GM12878 (cell line): ENCODE measurements around the gene RPL10A. TPM values are rescaled to one million over a fixed set of nuclear protein-coding genes. Genes with fewer than 3 reads are reported as not detected.

Experiments used
- ATAC-seq: fragments of 200-7000 bp; cut with Tn5 transposase; 3 replicates; pipeline ENCODE4 v1.9.1; 2020; ENCODE audit warnings: mild to moderate bottlenecking, moderate library complexity
- BruUV-seq: library from RNA; stranded (reverse); fragments of 400-500 nt; replicated peaks from 2 replicates; lab custom pipeline; 2021; lab: Mats Ljungman, UMichigan
- CTCF ChIA-PET: fragments of 300-600 bp; sonication (Branson Sonifier 250); formaldehyde crosslinking; extraction: SDS; loops from one replicate; lab custom pipeline; 2021; ENCODE audit warnings: inconsistent platforms; lab: Yijun Ruan, JAX
- POLR2A ChIA-PET: fragments of 350-600 bp; formaldehyde crosslinking; extraction: SDS; loops from one replicate; lab custom pipeline; 2021; ENCODE audit warnings: inconsistent platforms; lab: Charles Lee
- RAD21 ChIA-PET: fragments of 300-600 bp; sonication (Branson Sonifier 250); formaldehyde crosslinking; loops from one replicate; lab custom pipeline; 2023; ENCODE audit warnings: antibody characterized with exemption; ENCODE audit not compliant: unreplicated experiment; lab: Charles Lee
- SMC1A ChIA-PET: fragments of 300-600 bp; sonication (Branson Sonifier 250); formaldehyde crosslinking; loops from one replicate; lab custom pipeline; 2023; ENCODE audit not compliant: unreplicated experiment, uncharacterized antibody; lab: Charles Lee
- DNase-seq: peaks from one replicate; pipeline ENCODE4 v3.0.0-alpha.2; 2011; ENCODE audit warnings: low read depth, low spot score
- FAIRE-seq: peaks from 3 replicates; lab custom pipeline; 2011; peaks lifted over from hg19 to GRCh38; lab: Jason Lieb, UNC
- H2AFZ ChIP-seq: 2 replicates; pipeline ENCODE4 v1.6.0; 2011; ENCODE audit warnings: low read depth, low read length, control low read depth; ENCODE audit not compliant: control insufficient read depth
- H3K27ac ChIP-seq: 2 replicates; pipeline ENCODE4 v1.5.1; 2011; ENCODE audit warnings: control low read depth; ENCODE audit not compliant: control insufficient read depth, insufficient read depth
- H3K27me3 ChIP-seq, 2 experiments: replicated peaks in 1 of 2; 2 replicates each; pipeline versions ENCODE4 v1.6.0 to v1.6.1; 2011; ENCODE audit warnings: low read length in 1 of 2; ENCODE audit not compliant: control insufficient read depth in 2 of 2, insufficient read depth in 2 of 2
- H3K36me3 ChIP-seq, 2 experiments: 2 replicates each; pipeline ENCODE4 v1.5.1; 2011; ENCODE audit warnings: low read length in 1 of 2; ENCODE audit not compliant: control insufficient read depth in 2 of 2, insufficient read depth in 2 of 2
- H3K4me1 ChIP-seq: 2 replicates; pipeline ENCODE4 v1.6.1; 2011; ENCODE audit warnings: mild to moderate bottlenecking, low read length, moderate library complexity, mixed read lengths; ENCODE audit not compliant: control insufficient read depth, insufficient read depth
- H3K4me2 ChIP-seq: 2 replicates; pipeline ENCODE4 v1.6.0; 2011; ENCODE audit warnings: control low read depth; ENCODE audit not compliant: control insufficient read depth, insufficient read depth
- H3K4me3 ChIP-seq: fragments of 200-600 bp; sonication (generic); 2 replicates; pipeline ENCODE4 v1.5.1; 2016
- H3K79me2 ChIP-seq: 2 replicates; pipeline ENCODE4 v1.6.0; 2011; ENCODE audit warnings: low read length; ENCODE audit not compliant: control insufficient read depth, insufficient read depth
- H3K9ac ChIP-seq: 2 replicates; pipeline ENCODE4 v1.8.0; 2011; ENCODE audit warnings: low read length, control low read depth, mixed read lengths; ENCODE audit not compliant: control insufficient read depth, insufficient read depth
- H3K9me3 ChIP-seq: replicated peaks from 3 replicates; pipeline ENCODE4 v1.5.1; 2011; ENCODE audit warnings: mild to moderate bottlenecking, low read length; ENCODE audit not compliant: control insufficient read depth, insufficient read depth
- H4K20me1 ChIP-seq: 2 replicates; pipeline ENCODE4 v1.6.0; 2011; ENCODE audit not compliant: control insufficient read depth, insufficient read depth
- CBFB ChIP-seq: IDR thresholded peaks from 2 replicates; pipeline ENCODE4 v1.6.1; 2016; ENCODE audit warnings: antibody characterized with exemption, low read depth
- FOXM1 ChIP-seq: IDR thresholded peaks from 2 replicates; pipeline ENCODE4 v1.6.1; 2012; ENCODE audit warnings: low read depth, mild to moderate bottlenecking, inconsistent platforms, low read length, moderate library complexity
- KLF5 ChIP-seq: fragments of 450-650 bp; IDR thresholded peaks from 2 replicates; pipeline ENCODE4 v1.6.1; 2014; ENCODE audit warnings: mild to moderate bottlenecking; ENCODE audit not compliant: partially characterized antibody
- MEF2A ChIP-seq: IDR thresholded peaks from 2 replicates; pipeline ENCODE4 v1.6.1; 2011; ENCODE audit warnings: low read depth, mild to moderate bottlenecking, low read length, moderate library complexity; ENCODE audit not compliant: insufficient read depth
- MLLT1 ChIP-seq: fragments of 450-650 bp; IDR thresholded peaks from 2 replicates; pipeline ENCODE4 v1.6.1; 2016; ENCODE audit warnings: mild to moderate bottlenecking
- NFIC ChIP-seq: IDR thresholded peaks from 2 replicates; pipeline ENCODE4 v1.6.1; 2012; ENCODE audit warnings: low read depth, mild to moderate bottlenecking, inconsistent platforms, low read length, moderate library complexity
- RFX5 ChIP-seq: IDR thresholded peaks from 2 replicates; pipeline ENCODE4 v1.6.1; 2011; ENCODE audit warnings: low read depth, low read length, improper control_type of control experiment
- TARDBP ChIP-seq: IDR thresholded peaks from 2 replicates; pipeline ENCODE4 v1.6.1; 2016; ENCODE audit warnings: borderline replicate concordance
- TCF3 ChIP-seq: IDR thresholded peaks from 2 replicates; pipeline ENCODE4 v1.6.1; 2012; ENCODE audit warnings: low read depth, mild to moderate bottlenecking, low read length, borderline replicate concordance; ENCODE audit not compliant: insufficient read depth
- ZBTB40 ChIP-seq: fragments of 450-650 bp; IDR thresholded peaks from 2 replicates; pipeline ENCODE4 v1.6.1; 2016; ENCODE audit warnings: mild to moderate bottlenecking, moderate library complexity, borderline replicate concordance
- WGBS: methylation state at CpG from one replicate; pipeline ENCODE4 v1.1.6; 2016; ENCODE audit warnings: low lambda C conversion rate; ENCODE audit not compliant: insufficient replicate concordance, insufficient coverage; ENCODE audit errors: missing lambda C conversion rate; 5-methylcytosine and 5-hydroxymethylcytosine counted together
- in situ Hi-C: fragments of 300-500 bp; cut with MboI; formaldehyde crosslinking; loops from 9 replicates; pipeline ENCODE4 v1.14.3; 2018; ENCODE audit warnings: mixed read lengths
- intact Hi-C: fragments of 100-400 bp; cut with micrococcal nuclease; formaldehyde crosslinking; loops from one replicate; pipeline ENCODE4 v1.14.2; 2022; ENCODE audit not compliant: unreplicated experiment
- polyA plus RNA-seq, 11 experiments: library from polyadenylated mRNA; depleted of rRNA in 4 of 11; unstranded in 6 of 11; stranded (reverse) in 5 of 11; fragments of >200 nt; fragmentation: Nextera tagmentation in 4 of 11; fragmentation: Illumina TruSeq in 1 of 11; extraction: Ambion mirVana in 4 of 11; extraction: Trizol in 1 of 11; gene quantifications; 1 replicate in 1 of 11; 2 replicates in 10 of 11; pipeline versions ENCODE4 v1.2.1 to v1.2.3, GENCODE V29; 2011 to 2016; ENCODE audit warnings: inconsistent platforms in 2 of 11, missing spikeins in 2 of 11, low read depth in 1 of 11
- total RNA-seq, 4 experiments: library from RNA; depleted of rRNA in 3 of 4; stranded (reverse); fragments of >200 nt in 3 of 4; fragmentation: Illumina TruSeq in 1 of 4; extraction: Trizol in 1 of 4; gene quantifications; 2 replicates each; pipeline versions ENCODE4 v1.2.1 to v1.2.3, GENCODE V29; 2013 to 2021
- TF ChIP-seq, protein P1 (sequence below): IDR thresholded peaks from 2 replicates; pipeline ENCODE4 v1.6.1; 2012; ENCODE audit warnings: low read depth, low read length, improper control_type of control experiment

Gene RPL10A
- total and polyA plus RNA-seq, 10 of the 15 experiments (the other 5 are each of a cell fraction or from before 2014, with no cell fraction given), result 833 to 4,029 (median 2,795) TPM

DNA sequence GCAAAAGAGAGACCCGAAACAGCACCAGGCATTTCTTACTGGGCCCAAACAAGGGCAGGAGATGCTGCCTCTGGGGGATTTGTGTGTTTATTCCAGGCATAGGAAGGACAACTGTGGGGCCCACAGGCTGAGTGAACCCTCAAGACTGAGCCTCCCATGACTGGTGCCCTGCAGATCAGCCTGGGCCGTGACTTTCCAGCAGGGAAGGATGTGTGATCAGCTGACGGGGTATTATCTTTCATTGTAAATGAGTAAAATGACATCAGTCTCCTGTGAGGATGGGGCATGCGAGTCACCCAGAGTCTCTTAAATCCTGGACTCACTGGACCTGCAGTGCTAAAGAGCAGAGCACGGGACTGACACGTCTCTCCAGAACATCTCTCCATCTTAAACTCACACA is 32.6 kb downstream of the RPL10A start:
- ChIA-PET RAD21 (no interaction called here), POLR2A (no interaction called here), SMC1A (no interaction called here), CTCF (no interaction called here)
- Histone ChIP-seq H3K27me3 (peaks cover 2 to 14% of the 10 kb centered on the region in 2 experiments), H3K79me2 (no peaks in the 10 kb centered on the region), H3K36me3 (no peaks in the 10 kb centered on the region), H3K9ac (no peak overlapping the region), H3K4me1 (no peaks in the 10 kb centered on the region; the same call in 1 of the 2 replicates), H3K4me3 (no peak overlapping the region), H3K9me3 (no peaks in the 10 kb centered on the region), H4K20me1 (no peaks in the 10 kb centered on the region), H3K4me2 (no peak overlapping the region), H3K27ac (no peak overlapping the region), H2AFZ (no peak overlapping the region)
- no peak for TF ChIP-seq FOXM1
- intact Hi-C loops, result no loop called here
- 29% methylated on average over 6 of the region's 6 CpGs for WGBS
- no peak for ATAC-seq
- no peak for FAIRE-seq
- DNase-seq, result no peak
- no TSS peak for BruUV-seq
- in situ Hi-C loops, result no loop called here

DNA sequence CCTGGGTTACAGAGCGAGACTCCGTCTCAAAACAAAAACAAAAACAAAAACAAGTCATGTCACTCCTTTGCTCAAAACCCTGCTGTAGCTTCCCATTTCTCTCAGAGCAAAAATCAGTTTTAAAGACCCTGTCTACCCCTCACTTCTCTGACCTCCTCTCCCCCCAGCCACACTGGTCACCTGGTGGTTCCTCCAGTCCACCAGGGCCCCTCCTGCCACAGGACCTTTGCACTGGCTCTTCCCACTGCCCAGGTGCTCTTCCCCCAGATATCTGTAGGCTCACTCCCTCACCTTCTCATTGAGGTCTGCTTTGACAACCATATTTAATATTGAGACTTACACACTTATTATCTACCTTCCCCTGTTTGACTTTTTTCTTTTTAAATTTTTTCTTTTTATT is 33.6 kb downstream of the RPL10A start:
- H3K4me3 ChIP-seq, result no peak overlapping the region
- H3K79me2 ChIP-seq, result no peaks in the 10 kb centered on the region
- ChIA-PET POLR2A (no interaction called here), CTCF (interaction anchor here (0.6 kb wide), 1 partner anchor 76 kb away, joined by 3 read pairs; no protein-coding TSS in a partner anchor), SMC1A (no interaction called here), RAD21 (interaction anchor here (0.7 kb wide), 1 partner anchor 235 kb away, joined by 6 read pairs; no protein-coding TSS in a partner anchor)
- no peak overlapping the region for H2AFZ ChIP-seq
- no peaks in the 10 kb centered on the region for H3K9me3 ChIP-seq
- H3K4me1 ChIP-seq, result no peaks in the 10 kb centered on the region; the same call in 1 of the 2 replicates
- DNase-seq (no peak), ATAC-seq (no peak), FAIRE-seq (no peak)
- no peak overlapping the region for H3K27ac ChIP-seq
- H3K27me3 ChIP-seq, result peaks cover 2 to 14% of the 10 kb centered on the region in 2 experiments
- BruUV-seq, result no TSS peak
- TF ChIP-seq FOXM1 (no peak), KLF5 (no peak), CBFB (no peak), NFIC (no peak), TCF3 (no peak), RFX5 (no peak), ZBTB40 (no peak), MEF2A (no peak), MLLT1 (no peak), TARDBP (no peak)
- TF ChIP-seq, protein P1, sequence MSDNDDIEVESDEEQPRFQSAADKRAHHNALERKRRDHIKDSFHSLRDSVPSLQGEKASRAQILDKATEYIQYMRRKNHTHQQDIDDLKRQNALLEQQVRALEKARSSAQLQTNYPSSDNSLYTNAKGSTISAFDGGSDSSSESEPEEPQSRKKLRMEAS, result no peak
- H4K20me1 ChIP-seq, result no peaks in the 10 kb centered on the region
- in situ Hi-C loops (no loop called here), intact Hi-C loops (no loop called here)
- no peak overlapping the region for H3K9ac ChIP-seq
- H3K36me3 ChIP-seq, result no peaks in the 10 kb centered on the region
- 46% methylated on average over 2 of the region's 2 CpGs for WGBS
- H3K4me2 ChIP-seq, result no peak overlapping the region
